ENCODE results near the gene SYNE1. TPM values are rescaled to one million over a fixed set of nuclear protein-coding genes. Genes with fewer than 3 reads are reported as not detected.

The SYNE1 gene
- total RNA-seq, 4 donors from 2014 or later: 120 to 163 (median 137) TPM

DNA sequence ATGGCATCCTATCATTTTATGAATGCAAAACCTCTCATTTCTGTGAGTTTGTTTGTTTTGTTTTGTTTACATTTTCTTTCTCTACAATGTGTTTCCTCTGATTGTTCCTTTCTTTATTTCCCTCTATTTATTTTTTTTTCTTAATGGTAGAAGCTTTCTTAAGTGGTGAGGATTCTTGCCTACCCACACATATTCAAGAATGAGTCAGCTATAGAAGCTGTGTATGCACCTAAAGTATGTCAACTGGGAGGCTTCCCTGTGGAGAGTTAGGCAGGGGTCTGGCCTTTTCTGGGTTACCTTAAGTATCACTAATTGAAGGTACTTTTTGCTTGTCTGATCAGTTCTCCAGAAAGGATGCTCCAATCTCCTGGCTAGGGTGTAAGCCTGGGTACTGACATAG, 475.7 kb downstream of the SYNE1 start:
- Histone ChIP-seq H3K9me3 (no peaks in the 10 kb centered on the region), H3K4me3 (no peak overlapping the region), H3K27me3 (no peaks in the 10 kb centered on the region), H3K36me3 (peaks cover 0 to 53% (median 0%) of the 10 kb centered on the region in 3 donors), H3K4me1 (no peaks in the 10 kb centered on the region), H3K27ac (no peak overlapping the region)
- TF ChIP-seq POLR2A (IDR thresholded peaks at IDR 0.05) (no peak), EP300 (IDR thresholded peaks at IDR 0.05) (no peak)
- TF ChIP-seq, protein P1, sequence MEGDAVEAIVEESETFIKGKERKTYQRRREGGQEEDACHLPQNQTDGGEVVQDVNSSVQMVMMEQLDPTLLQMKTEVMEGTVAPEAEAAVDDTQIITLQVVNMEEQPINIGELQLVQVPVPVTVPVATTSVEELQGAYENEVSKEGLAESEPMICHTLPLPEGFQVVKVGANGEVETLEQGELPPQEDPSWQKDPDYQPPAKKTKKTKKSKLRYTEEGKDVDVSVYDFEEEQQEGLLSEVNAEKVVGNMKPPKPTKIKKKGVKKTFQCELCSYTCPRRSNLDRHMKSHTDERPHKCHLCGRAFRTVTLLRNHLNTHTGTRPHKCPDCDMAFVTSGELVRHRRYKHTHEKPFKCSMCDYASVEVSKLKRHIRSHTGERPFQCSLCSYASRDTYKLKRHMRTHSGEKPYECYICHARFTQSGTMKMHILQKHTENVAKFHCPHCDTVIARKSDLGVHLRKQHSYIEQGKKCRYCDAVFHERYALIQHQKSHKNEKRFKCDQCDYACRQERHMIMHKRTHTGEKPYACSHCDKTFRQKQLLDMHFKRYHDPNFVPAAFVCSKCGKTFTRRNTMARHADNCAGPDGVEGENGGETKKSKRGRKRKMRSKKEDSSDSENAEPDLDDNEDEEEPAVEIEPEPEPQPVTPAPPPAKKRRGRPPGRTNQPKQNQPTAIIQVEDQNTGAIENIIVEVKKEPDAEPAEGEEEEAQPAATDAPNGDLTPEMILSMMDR (IDR thresholded peaks at IDR 0.05): no peak
- no peak for DNase-seq (ENCODE audit: low spot score in 2 of 2)

DNA sequence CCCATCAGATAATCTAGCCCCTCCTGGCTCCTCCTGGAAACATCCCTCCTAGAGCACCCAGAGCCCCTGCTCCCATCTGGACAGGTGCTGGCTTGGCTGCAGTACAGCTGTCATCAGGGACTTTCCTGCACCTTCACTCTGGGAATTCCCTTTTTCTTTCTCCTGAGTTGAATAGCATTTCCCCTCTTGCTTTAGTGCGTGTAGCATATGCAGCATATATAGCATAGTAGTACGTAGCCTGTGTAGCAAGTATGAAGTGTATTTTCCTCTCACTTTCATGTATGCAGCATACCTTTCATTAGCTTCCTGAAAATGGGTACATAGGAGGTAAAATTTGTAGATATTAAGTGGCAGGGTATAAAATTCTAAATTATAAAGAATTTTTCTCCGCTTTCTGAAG, 476.8 kb downstream of the SYNE1 start:
- Histone ChIP-seq H3K9me3 (no peaks in the 10 kb centered on the region), H3K4me1 (no peaks in the 10 kb centered on the region), H3K36me3 (peaks cover 0 to 58% (median 0%) of the 10 kb centered on the region in 3 donors), H3K27ac (no peak overlapping the region), H3K27me3 (no peaks in the 10 kb centered on the region), H3K4me3 (no peak overlapping the region)
- TF ChIP-seq POLR2A (IDR thresholded peaks at IDR 0.05): no peak
- no peak for TF ChIP-seq EP300 (IDR thresholded peaks at IDR 0.05)
- TF ChIP-seq, protein P1 (IDR thresholded peaks at IDR 0.05): no peak
- DNase-seq (ENCODE audit: low spot score in 2 of 2): no peak
- 88 to 97% methylated on average over 3 of the region's 3 CpGs for WGBS, 2 donors

DNA sequence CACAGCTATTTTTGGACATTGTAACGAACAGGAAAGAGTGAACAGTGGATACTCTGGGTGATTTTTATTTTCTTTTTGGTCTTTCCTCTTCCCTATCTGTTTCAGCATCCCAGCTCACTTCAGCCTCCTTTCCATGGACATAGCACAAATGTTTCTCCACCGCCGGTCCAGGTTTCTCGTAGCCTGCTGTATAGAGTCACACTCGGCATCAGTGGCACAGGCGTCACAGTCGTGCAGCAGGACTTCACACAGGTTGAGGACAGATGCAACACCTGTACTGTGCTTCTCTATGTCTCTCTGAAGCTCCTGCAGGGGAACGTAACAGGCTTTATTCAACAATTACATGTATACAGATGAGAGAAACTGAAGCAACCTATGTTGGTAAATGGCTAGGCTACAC, 481.4 kb downstream of the SYNE1 start:
- Histone ChIP-seq H3K36me3 (peaks cover 0 to 63% (median 0%) of the 10 kb centered on the region in 3 donors), H3K9me3 (no peaks in the 10 kb centered on the region), H3K27me3 (no peaks in the 10 kb centered on the region), H3K27ac (no peak overlapping the region), H3K4me1 (peaks cover 0 to 4% (median 0%) of the 10 kb centered on the region in 4 donors), H3K4me3 (no peak overlapping the region)
- no peak for DNase-seq (ENCODE audit: low spot score in 2 of 2)
- TF ChIP-seq EP300 (IDR thresholded peaks at IDR 0.05): no peak
- TF ChIP-seq, protein P1 (IDR thresholded peaks at IDR 0.05): no peak
- no peak for TF ChIP-seq POLR2A (IDR thresholded peaks at IDR 0.05)
- 93 to 95% methylated on average over 8 of the region's 8 CpGs for WGBS, 2 donors

DNA sequence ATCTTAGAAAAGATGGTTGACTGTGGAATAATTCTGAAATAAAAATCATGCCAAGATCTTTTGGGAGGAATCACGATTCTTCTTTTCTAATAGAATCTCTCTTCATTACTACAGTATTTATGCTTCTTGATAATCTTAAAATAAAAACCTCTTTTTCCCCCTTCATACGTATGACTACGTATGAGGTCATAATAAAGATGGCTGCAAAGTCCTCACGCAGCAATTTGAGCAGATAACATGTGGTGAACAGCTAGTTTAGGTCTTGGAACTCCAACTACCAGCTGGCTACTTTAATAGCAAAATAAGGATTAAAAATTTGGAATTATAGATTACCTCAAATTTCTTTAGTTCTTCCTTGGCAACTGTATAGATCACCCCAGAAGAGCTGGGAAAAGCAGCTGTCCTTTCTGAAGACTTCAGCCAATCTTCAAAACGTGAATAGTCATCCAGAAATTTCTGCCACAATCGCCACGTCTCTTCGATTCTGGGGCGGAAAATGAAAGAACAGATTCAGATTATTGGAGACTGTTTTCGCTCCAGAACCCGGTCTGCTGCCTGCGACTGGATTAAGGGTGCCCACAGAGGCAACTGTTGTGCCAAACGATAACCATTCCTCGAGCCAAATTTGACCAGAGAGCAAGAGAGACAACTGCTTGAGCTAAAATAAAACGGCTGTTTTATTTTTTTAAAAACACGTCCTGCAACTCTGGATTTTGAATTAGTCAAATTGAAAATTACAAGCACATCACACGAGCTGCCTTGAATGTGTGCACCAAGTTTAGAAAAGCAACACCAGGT, 482.4 kb downstream of the SYNE1 start:
- TF ChIP-seq POLR2A (IDR thresholded peaks at IDR 0.05) (no peak), EP300 (IDR thresholded peaks at IDR 0.05) (no peak)
- TF ChIP-seq, protein P1 (IDR thresholded peaks at IDR 0.05): no peak
- 92% methylated on average over 17 of the region's 17 CpGs for WGBS, 2 donors
- no peaks in the 10 kb centered on the region for H3K9me3 ChIP-seq
- DNase-seq (ENCODE audit: low spot score in 2 of 2): no peak
- peaks cover 0 to 4% (median 0%) of the 10 kb centered on the region in 4 donors for H3K4me1 ChIP-seq
- no peak overlapping the region for H3K4me3 ChIP-seq
- H3K27me3 ChIP-seq: no peaks in the 10 kb centered on the region
- peaks cover 0 to 64% (median 0%) of the 10 kb centered on the region in 3 donors for H3K36me3 ChIP-seq
- H3K27ac ChIP-seq: no peak overlapping the region

DNA sequence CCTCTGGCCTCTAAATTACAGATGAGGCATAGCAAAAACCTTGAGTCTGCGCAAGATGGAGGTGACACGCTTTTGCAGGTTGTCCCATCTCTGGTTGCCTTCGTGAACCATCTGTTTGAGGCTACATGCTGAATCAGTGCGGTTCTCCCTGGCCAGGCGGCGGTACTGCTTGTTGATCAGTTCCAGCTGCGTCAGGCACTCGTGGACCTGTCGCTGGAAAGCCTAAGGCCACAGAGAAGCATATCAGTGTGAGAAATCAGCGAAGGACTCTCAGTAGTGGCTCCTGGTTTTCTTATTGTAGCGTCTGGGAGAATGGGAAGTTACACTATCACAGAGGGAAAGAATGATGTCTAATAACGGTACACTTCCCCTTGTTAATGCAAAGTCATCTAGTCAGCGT, 485.2 kb downstream of the SYNE1 start:
- no peaks in the 10 kb centered on the region for H3K27me3 ChIP-seq
- WGBS, 2 donors: 79 to 82% methylated on average over 13 of the region's 13 CpGs
- peaks cover 0 to 4% (median 0%) of the 10 kb centered on the region in 4 donors for H3K4me1 ChIP-seq
- no peak for DNase-seq (ENCODE audit: low spot score in 2 of 2)
- no peak overlapping the region for H3K4me3 ChIP-seq
- H3K9me3 ChIP-seq: no peaks in the 10 kb centered on the region
- TF ChIP-seq EP300 (IDR thresholded peaks at IDR 0.05) (no peak), POLR2A (IDR thresholded peaks at IDR 0.05) (no peak)
- TF ChIP-seq, protein P1 (IDR thresholded peaks at IDR 0.05): no peak
- H3K27ac ChIP-seq: no peak overlapping the region
- peaks cover 0 to 85% (median 0%) of the 10 kb centered on the region in 3 donors for H3K36me3 ChIP-seq
